IMR-90 (cell line): Measurements from ENCODE around the gene YLPM1. TPM values are rescaled to one million over a fixed set of nuclear protein-coding genes. Genes with fewer than 3 reads are reported as not detected.

Experiments
- ATAC-seq: fragments of 200-7000 bp; cut with Tn5 transposase; 2 replicates; pipeline ENCODE4 v1.9.1; 2020; ENCODE audit warnings: low read depth, mild to moderate bottlenecking, moderate library complexity
- BruUV-seq: library from RNA; stranded (reverse); fragments of 400-500 nt; replicated peaks from 2 replicates; lab custom pipeline; 2021; lab: Mats Ljungman, UMichigan
- CTCF ChIA-PET: fragments of 300-600 bp; formaldehyde crosslinking; extraction: SDS; loops from one replicate; lab custom pipeline; 2021; ENCODE audit warnings: antibody characterized with exemption; lab: Yijun Ruan, JAX
- POLR2A ChIA-PET: fragments of 300-600 bp; sonication (Branson Sonifier 250); formaldehyde crosslinking; loops from one replicate; lab custom pipeline; 2022; ENCODE audit warnings: antibody characterized with exemption; ENCODE audit not compliant: unreplicated experiment; lab: Charles Lee
- DNase-seq: peaks from one replicate; pipeline ENCODE4 v3.0.0; 2013
- H2AFZ ChIP-seq: replicated peaks from 2 replicates; pipeline ENCODE3; 2013; ENCODE audit warnings: low read length, mild to moderate bottlenecking; ENCODE audit not compliant: poor library complexity
- H2AK5ac ChIP-seq: 2 replicates; pipeline ENCODE4 v1.6.1; 2013; ENCODE audit warnings: low read depth, low read length, inconsistent platforms
- H2AK9ac ChIP-seq: replicated peaks from 2 replicates; pipeline ENCODE3; 2013; ENCODE audit warnings: mild to moderate bottlenecking, low read depth, low read length, moderate library complexity; ENCODE audit not compliant: poor library complexity
- H2BK120ac ChIP-seq: 2 replicates; pipeline ENCODE4 v1.6.1; 2013; ENCODE audit warnings: low read depth, low read length, inconsistent platforms
- H2BK15ac ChIP-seq: 3 replicates; pipeline ENCODE4 v1.6.1; 2013; ENCODE audit warnings: low read depth, low read length, inconsistent platforms
- H2BK20ac ChIP-seq: 2 replicates; pipeline ENCODE4 v1.6.1; 2013; ENCODE audit warnings: low read depth, mild to moderate bottlenecking, inconsistent platforms, low read length, moderate library complexity
- H2BK5ac ChIP-seq: 2 replicates; pipeline ENCODE4 v1.6.1; 2013; ENCODE audit warnings: mild to moderate bottlenecking, low read depth, low read length, inconsistent platforms; ENCODE audit not compliant: poor library complexity, severe bottlenecking
- H3K14ac ChIP-seq: replicated peaks from 2 replicates; pipeline ENCODE4 v1.6.1; 2013; ENCODE audit warnings: low read depth, low read length, inconsistent platforms
- H3K18ac ChIP-seq: 2 replicates; pipeline ENCODE4 v1.6.1; 2013; ENCODE audit warnings: low read depth, low read length, control low read depth
- H3K23ac ChIP-seq: 2 replicates; pipeline ENCODE4 v1.6.1; 2013; ENCODE audit warnings: low read depth, low read length, inconsistent platforms
- H3K27ac ChIP-seq: 2 replicates; pipeline ENCODE4 v1.5.1; 2013; ENCODE audit warnings: mild to moderate bottlenecking, control low read depth, low read length; ENCODE audit not compliant: insufficient read depth
- H3K27me3 ChIP-seq: 2 replicates; pipeline ENCODE4 v1.6.1; 2013; ENCODE audit warnings: low read length; ENCODE audit not compliant: control insufficient read depth, insufficient read depth
- H3K36me3 ChIP-seq: 2 replicates; pipeline ENCODE4 v1.6.1; 2013; ENCODE audit warnings: low read length, mixed read lengths; ENCODE audit not compliant: control insufficient read depth, insufficient read depth
- H3K4ac ChIP-seq: 2 replicates; pipeline ENCODE4 v1.6.1; 2013; ENCODE audit warnings: low read depth, low read length, inconsistent platforms
- H3K4me1 ChIP-seq: 2 replicates; pipeline ENCODE4 v1.6.1; 2013; ENCODE audit warnings: low read length, mixed read lengths; ENCODE audit not compliant: control insufficient read depth, insufficient read depth
- H3K4me2 ChIP-seq: 2 replicates; pipeline ENCODE4 v1.6.1; 2013; ENCODE audit warnings: low read depth, mild to moderate bottlenecking, control low read depth, low read length, moderate library complexity
- H3K4me3 ChIP-seq: 2 replicates; pipeline ENCODE4 v1.5.1; 2013; ENCODE audit warnings: low read depth, mild to moderate bottlenecking, control low read depth, low read length, moderate library complexity; ENCODE audit not compliant: insufficient read depth
- H3K56ac ChIP-seq: 2 replicates; pipeline ENCODE4 v1.6.1; 2013; ENCODE audit warnings: low read length, inconsistent platforms; ENCODE audit not compliant: insufficient read depth; ENCODE audit errors: extremely low read depth
- H3K79me1 ChIP-seq, 2 experiments: 2 replicates each; pipeline ENCODE4 v1.6.1; 2013; ENCODE audit warnings: low read length in 2 of 2, inconsistent platforms in 1 of 2, low read depth in 1 of 2
- H3K9ac ChIP-seq: 2 replicates; pipeline ENCODE4 v1.6.1; 2013; ENCODE audit warnings: low read depth, low read length, control low read depth
- H3K9me1 ChIP-seq: 2 replicates; pipeline ENCODE4 v1.6.1; 2013; ENCODE audit warnings: low read length, inconsistent platforms; ENCODE audit not compliant: insufficient read depth
- H3K9me3 ChIP-seq: 2 replicates; pipeline ENCODE4 v1.6.1; 2013; ENCODE audit warnings: low read length; ENCODE audit not compliant: control insufficient read depth, insufficient read depth
- H4K20me1 ChIP-seq: 2 replicates; pipeline ENCODE4 v1.6.1; 2013; ENCODE audit warnings: low read length, inconsistent platforms; ENCODE audit not compliant: insufficient read depth
- H4K5ac ChIP-seq: 2 replicates; pipeline ENCODE4 v1.6.1; 2013; ENCODE audit warnings: mild to moderate bottlenecking, low read depth, low read length, control low read depth
- H4K8ac ChIP-seq, 2 experiments: 2 replicates each; pipeline ENCODE4 v1.6.1; 2013; ENCODE audit warnings: low read depth in 2 of 2, low read length in 2 of 2, control low read depth in 1 of 2, inconsistent platforms in 1 of 2
- H4K91ac ChIP-seq: 2 replicates; pipeline ENCODE4 v1.6.1; 2013; ENCODE audit warnings: low read depth, low read length, inconsistent platforms; ENCODE audit not compliant: insufficient read depth
- ELK1 ChIP-seq: fragments of 150-350 bp; IDR thresholded peaks from 2 replicates; pipeline ENCODE4 v1.6.1; 2016; ENCODE audit warnings: low read depth, mild to moderate bottlenecking, low read length, moderate library complexity, borderline replicate concordance
- MAFK ChIP-seq: IDR thresholded peaks from 2 replicates; pipeline ENCODE4 v1.6.1; 2012; ENCODE audit warnings: low read depth, low read length, improper control_type of control experiment
- WGBS, 2 experiments: methylation state at CpG; one replicate each; pipeline versions ENCODE4 v1.1.5 to v1.1.7; 2013; ENCODE audit warnings: missing lambda C conversion rate in 2 of 2; ENCODE audit not compliant: insufficient read length in 1 of 2; ENCODE audit errors: extremely low coverage in 2 of 2; 5-methylcytosine and 5-hydroxymethylcytosine counted together
- dilution Hi-C: fragments of 300-500 bp; cut with HindIII; formaldehyde crosslinking; loops from one replicate; pipeline ENCODE4 v1.14.3; 2018; ENCODE audit warnings: low sequenced_read_pairs; ENCODE audit not compliant: unreplicated experiment
- in situ Hi-C: fragments of 300-500 bp; cut with MboI; formaldehyde crosslinking; loops from 3 replicates; pipeline ENCODE4 v1.14.3; 2019; ENCODE audit warnings: low sequenced_read_pairs, inconsistent platforms, mixed read lengths
- intact Hi-C: fragments of 100-400 bp; cut with micrococcal nuclease; formaldehyde crosslinking; loops from 2 replicates; pipeline ENCODE4 v1.10.0; 2022
- polyA plus RNA-seq, 3 experiments: library from polyadenylated mRNA; depleted of rRNA; stranded (reverse); fragments of >200 nt; gene quantifications; 2 replicates each; pipeline ENCODE4 v1.2.3, GENCODE V29; 2012; ENCODE audit warnings: low replicate concordance in 1 of 3
- total RNA-seq: library from RNA; depleted of rRNA; stranded (reverse); fragments of >200 nt; gene quantifications from 2 replicates; pipeline ENCODE4 v1.2.3, GENCODE V29; 2012

Gene YLPM1
- total and polyA plus RNA-seq, 2 of the 4 experiments (the other 2 are of a cell fraction): 8.2 to 19.7 TPM

GRCh38 chr14:74786796-74787315, 23.7 kb downstream of the YLPM1 start:
- Histone ChIP-seq H4K8ac (no peak overlapping the region), H2BK120ac (no peak overlapping the region), H2BK5ac (no peak overlapping the region), H3K79me1 (peaks cover 37 to 42% of the 10 kb centered on the region in 2 experiments), H3K23ac (no peak overlapping the region), H3K4ac (no peak overlapping the region), H3K9me3 (peaks cover 2% of the 10 kb centered on the region; the same call in 1 of the 2 replicates), H3K18ac (no peak overlapping the region), H2AFZ (no peak overlapping the region), H3K4me2 (no peak overlapping the region), H3K14ac (no peak overlapping the region; the same call in 1 of the 2 replicates), H4K5ac (no peak overlapping the region), H3K4me3 (no peak overlapping the region), H3K9ac (no peak overlapping the region), H4K91ac (no peak overlapping the region), H4K20me1 (peaks cover 8% of the 10 kb centered on the region), H2AK9ac (no peak overlapping the region), H2BK15ac (no peak overlapping the region), H3K36me3 (peaks cover 17% of the 10 kb centered on the region), H2BK20ac (no peak overlapping the region), H3K56ac (no peak overlapping the region), H3K27me3 (no peaks in the 10 kb centered on the region), H3K4me1 (peaks cover 2% of the 10 kb centered on the region; the same call in 1 of the 2 replicates), H3K9me1 (peaks cover 2% of the 10 kb centered on the region; the same call in 1 of the 2 replicates), H3K27ac (no peak overlapping the region), H2AK5ac (no peak overlapping the region)
- ChIA-PET CTCF (no interaction called here), POLR2A (no interaction called here)
- dilution Hi-C loops (no loop called here), intact Hi-C loops (no loop called here), in situ Hi-C loops (no loop called here)
- TF ChIP-seq ELK1 (no peak), MAFK (peak; percentile 57)
- WGBS, 2 experiments: no CpG with 5 or more reads among the region's 2 CpGs
- BruUV-seq: no TSS peak
- DNase-seq (no peak), ATAC-seq (no peak)
